H1 (cell line): Measurements from ENCODE around the gene ANKRD36. TPM values are rescaled to one million over a fixed set of nuclear protein-coding genes. Genes with fewer than 3 reads are reported as not detected.

Source experiments
- CTCF ChIA-PET: fragments of 300-600 bp; sonication (Branson Sonifier 250); formaldehyde crosslinking; loops from one replicate; lab custom pipeline; 2021; ENCODE audit not compliant: partially characterized antibody; lab: Charles Lee
- POLR2A ChIA-PET: fragments of 300-600 bp; sonication (Branson Sonifier 250); formaldehyde crosslinking; loops from one replicate; lab custom pipeline; 2021; ENCODE audit warnings: inconsistent platforms; ENCODE audit not compliant: partially characterized antibody; lab: Charles Lee
- DNase-seq, 2 experiments: peaks; one replicate each; pipeline versions ENCODE4 v3.0.0 to v3.0.0-alpha.2; 2010 to 2022; ENCODE audit warnings: low spot score in 2 of 2, low read depth in 1 of 2, mixed read lengths in 1 of 2
- FAIRE-seq: peaks from 2 replicates; lab custom pipeline; 2011; peaks lifted over from hg19 to GRCh38; lab: Jason Lieb, UNC
- H2AFZ ChIP-seq: 2 replicates; pipeline ENCODE4 v1.8.1; 2012; ENCODE audit warnings: low read length, inconsistent platforms
- H2AK5ac ChIP-seq: 2 replicates; pipeline ENCODE4 v1.6.1; 2013; ENCODE audit warnings: low read depth, low read length
- H2BK120ac ChIP-seq: replicated peaks from 2 replicates; pipeline ENCODE3; 2013; ENCODE audit warnings: low read depth, low read length, inconsistent platforms
- H2BK12ac ChIP-seq: 2 replicates; pipeline ENCODE4 v1.6.1; 2013; ENCODE audit warnings: low read depth, low read length
- H2BK15ac ChIP-seq: 2 replicates; pipeline ENCODE4 v1.6.1; 2013; ENCODE audit warnings: low read length
- H2BK20ac ChIP-seq: 2 replicates; pipeline ENCODE4 v1.6.1; 2013; ENCODE audit warnings: low read length
- H2BK5ac ChIP-seq: 2 replicates; pipeline ENCODE4 v1.6.1; 2013; ENCODE audit warnings: low read depth, low read length
- H3K14ac ChIP-seq: 2 replicates; pipeline ENCODE4 v1.6.1; 2013; ENCODE audit warnings: inconsistent platforms; ENCODE audit not compliant: insufficient read length
- H3K18ac ChIP-seq: 2 replicates; pipeline ENCODE4 v1.6.1; 2013; ENCODE audit warnings: low read length; ENCODE audit errors: extremely low read depth
- H3K23ac ChIP-seq: 2 replicates; pipeline ENCODE4 v1.6.1; 2013; ENCODE audit warnings: inconsistent platforms; ENCODE audit not compliant: insufficient read length
- H3K23me2 ChIP-seq: 2 replicates; pipeline ENCODE4 v1.6.1; 2013; ENCODE audit warnings: low read depth, low read length
- H3K27ac ChIP-seq: 2 replicates; pipeline ENCODE4 v1.6.1; 2011; ENCODE audit warnings: low read depth, low read length, inconsistent platforms
- H3K27me3 ChIP-seq, 4 experiments: replicated peaks in 1 of 4; 1 replicate in 1 of 4; 2 replicates in 3 of 4; pipeline versions ENCODE4 v1.6.1 to v1.8.1; 2011 to 2013; ENCODE audit warnings: low read length in 3 of 4, mild to moderate bottlenecking in 3 of 4, inconsistent platforms in 2 of 4, mixed read lengths in 2 of 4, moderate library complexity in 1 of 4; ENCODE audit not compliant: control insufficient read depth in 3 of 4, insufficient read depth in 3 of 4; ENCODE audit errors: extremely low read depth in 1 of 4
- H3K36me3 ChIP-seq, 4 experiments: 2 replicates each; pipeline versions ENCODE4 v1.6.1 to v1.8.1; 2011 to 2013; ENCODE audit warnings: mild to moderate bottlenecking in 4 of 4, low read length in 3 of 4, moderate library complexity in 2 of 4, control low read depth in 1 of 4, inconsistent platforms in 1 of 4; ENCODE audit not compliant: insufficient read depth in 4 of 4, control insufficient read depth in 2 of 4
- H3K4ac ChIP-seq: replicated peaks from 2 replicates; pipeline ENCODE3; 2013; ENCODE audit warnings: low read length, low read depth, mixed read lengths, inconsistent platforms; ENCODE audit not compliant: insufficient read length
- H3K4me1 ChIP-seq, 4 experiments: replicated peaks in 1 of 4; 1 replicate in 1 of 4; 2 replicates in 3 of 4; pipeline versions ENCODE4 v1.6.1 to v1.8.1; 2011 to 2013; ENCODE audit warnings: low read length in 3 of 4, inconsistent platforms in 2 of 4, mixed read lengths in 1 of 4; ENCODE audit not compliant: insufficient read depth in 4 of 4, control insufficient read depth in 3 of 4
- H3K4me2 ChIP-seq, 2 experiments: 2 replicates each; pipeline versions ENCODE4 v1.6.1 to v1.8.1; 2011 to 2013; ENCODE audit warnings: low read depth in 2 of 2, low read length in 2 of 2, control low read depth in 1 of 2, inconsistent platforms in 1 of 2, mild to moderate bottlenecking in 1 of 2; ENCODE audit not compliant: insufficient read depth in 1 of 2
- H3K4me3 ChIP-seq, 4 experiments: fragments of 200-600, 300-600 bp in 1 of 4; sonication (generic), shearing (Covaris generic), sonication (Bioruptor Twin) in 1 of 4; 2 replicates each; pipeline versions ENCODE4 v1.5.1 to v1.8.1; 2011 to 2016; ENCODE audit warnings: low read length in 4 of 4, low read depth in 3 of 4, control low read depth in 2 of 4, inconsistent platforms in 2 of 4, mild to moderate bottlenecking in 2 of 4, mixed read lengths in 1 of 4, moderate library complexity in 1 of 4; ENCODE audit not compliant: insufficient read depth in 2 of 4; ENCODE audit errors: extremely low read depth in 1 of 4
- H3K56ac ChIP-seq: replicated peaks from 2 replicates; pipeline ENCODE3; 2013; ENCODE audit warnings: low read depth, mild to moderate bottlenecking, mixed read lengths, low read length, inconsistent platforms; ENCODE audit not compliant: insufficient read length
- H3K79me1 ChIP-seq: 2 replicates; pipeline ENCODE4 v1.6.1; 2013; ENCODE audit warnings: low read depth, low read length, control low read depth
- H3K79me2 ChIP-seq, 2 experiments: 2 replicates each; pipeline versions ENCODE4 v1.6.1 to v1.8.1; 2012 to 2013; ENCODE audit warnings: low read length in 2 of 2, mild to moderate bottlenecking in 2 of 2, inconsistent platforms in 1 of 2; ENCODE audit not compliant: insufficient read depth in 2 of 2, control insufficient read depth in 1 of 2
- H3K9ac ChIP-seq, 4 experiments: replicated peaks in 1 of 4; 1 replicate in 1 of 4; 2 replicates in 3 of 4; pipeline versions ENCODE4 v1.6.1 to v1.8.1; 2011 to 2013; ENCODE audit warnings: low read depth in 3 of 4, low read length in 3 of 4, control low read depth in 2 of 4, mild to moderate bottlenecking in 2 of 4, moderate library complexity in 2 of 4, inconsistent platforms in 1 of 4; ENCODE audit errors: extremely low read depth in 1 of 4
- H3K9me3 ChIP-seq, 2 experiments: 2 replicates each; pipeline versions ENCODE4 v1.6.1 to v1.8.1; 2012 to 2013; ENCODE audit warnings: mild to moderate bottlenecking in 2 of 2, moderate library complexity in 2 of 2, control low read depth in 1 of 2, inconsistent platforms in 1 of 2, low read depth in 1 of 2, low read length in 1 of 2, mixed read lengths in 1 of 2; ENCODE audit not compliant: insufficient read depth in 2 of 2
- H4K20me1 ChIP-seq, 2 experiments: replicated peaks in 1 of 2; 2 replicates each; pipeline versions ENCODE3 to v1.8.1; 2011 to 2013; ENCODE audit warnings: inconsistent platforms in 2 of 2, low read length in 2 of 2, mild to moderate bottlenecking in 1 of 2; ENCODE audit not compliant: insufficient read depth in 2 of 2, control insufficient read depth in 1 of 2
- H4K5ac ChIP-seq: 2 replicates; pipeline ENCODE4 v1.6.1; 2013; ENCODE audit warnings: low read length, low read depth, mixed read lengths, inconsistent platforms; ENCODE audit not compliant: insufficient read length
- H4K8ac ChIP-seq: 2 replicates; pipeline ENCODE4 v1.8.0; 2013; ENCODE audit warnings: mild to moderate bottlenecking, moderate library complexity, low read length, inconsistent platforms; ENCODE audit not compliant: insufficient read depth; ENCODE audit errors: extremely low read depth
- H4K91ac ChIP-seq: replicated peaks from 2 replicates; pipeline ENCODE3; 2013; ENCODE audit warnings: low read length, mixed read lengths, inconsistent platforms; ENCODE audit not compliant: insufficient read length
- BRCA1 ChIP-seq: IDR thresholded peaks from 2 replicates; pipeline ENCODE4 v1.6.1; 2012; ENCODE audit warnings: low read depth, low read length, improper control_type of control experiment
- CBX8 ChIP-seq: fragments of 300-800, 300-1000 bp; sonication (generic); IDR thresholded peaks from 2 replicates; pipeline ENCODE4 v1.7.1; 2016; ENCODE audit warnings: low read depth, low read length, borderline replicate concordance
- FOSL1 ChIP-seq: IDR thresholded peaks from 2 replicates; pipeline ENCODE4 v1.6.1; 2011; ENCODE audit warnings: mild to moderate bottlenecking, low read depth, low read length, moderate library complexity; ENCODE audit not compliant: insufficient read depth
- KDM4A ChIP-seq: IDR thresholded peaks from one replicate; pipeline ENCODE4 v1.7.1; 2012; ENCODE audit warnings: low read depth, mild to moderate bottlenecking, moderate library complexity, low read length, inconsistent platforms; ENCODE audit not compliant: severe bottlenecking
- MAFK ChIP-seq: IDR thresholded peaks from 2 replicates; pipeline ENCODE4 v1.6.1; 2012; ENCODE audit warnings: low read depth, mild to moderate bottlenecking, improper control_type of control experiment, low read length
- NANOG ChIP-seq: IDR thresholded peaks from 2 replicates; pipeline ENCODE4 v1.6.1; 2011; ENCODE audit warnings: low read length, low read depth, mild to moderate bottlenecking, inconsistent platforms; ENCODE audit not compliant: insufficient read depth, poor library complexity, severe bottlenecking
- PHF8 ChIP-seq: fragments of 200-600 bp; sonication (generic); conservative IDR thresholded peaks from 2 replicates; pipeline ENCODE4 v1.7.1; 2012; ENCODE audit warnings: low read depth, mild to moderate bottlenecking, inconsistent platforms, low read length, moderate library complexity
- RFX5 ChIP-seq: IDR thresholded peaks from 2 replicates; pipeline ENCODE4 v1.6.1; 2011; ENCODE audit warnings: low read depth, low read length, improper control_type of control experiment, borderline replicate concordance
- RXRA ChIP-seq: IDR thresholded peaks from 2 replicates; pipeline ENCODE4 v1.6.1; 2011; ENCODE audit warnings: low read depth, mild to moderate bottlenecking, low read length, moderate library complexity; ENCODE audit not compliant: insufficient read depth
- SP2 ChIP-seq: IDR thresholded peaks from 2 replicates; pipeline ENCODE4 v1.6.1; 2012; ENCODE audit warnings: mild to moderate bottlenecking, low read length, inconsistent platforms
- SRF ChIP-seq: IDR thresholded peaks from 2 replicates; pipeline ENCODE4 v1.6.1; 2011; ENCODE audit warnings: mild to moderate bottlenecking, low read depth, low read length, moderate library complexity
- WGBS, 2 experiments: shearing (Covaris generic) in 1 of 2; methylation state at CpG; one replicate each; pipeline versions ENCODE4 v1.1.6 to v1.1.7; 2013 to 2015; ENCODE audit warnings: low lambda C conversion rate in 2 of 2, mixed read lengths in 2 of 2, inconsistent platforms in 1 of 2, low coverage in 1 of 2, missing lambda C conversion rate in 1 of 2; ENCODE audit not compliant: insufficient replicate concordance in 2 of 2, insufficient coverage in 1 of 2, insufficient read length in 1 of 2; ENCODE audit errors: extremely low coverage in 1 of 2, missing lambda C conversion rate in 1 of 2; 5-methylcytosine and 5-hydroxymethylcytosine counted together
- polyA plus RNA-seq, 7 experiments: library from polyadenylated mRNA; depleted of rRNA in 3 of 7; stranded (reverse) in 5 of 7; unstranded in 2 of 7; fragments of >200 nt in 5 of 7; fragments of 200-250 nt in 2 of 7; gene quantifications; 1 replicate in 5 of 7; 2 replicates in 1 of 7; 4 replicates in 1 of 7; pipeline versions ENCODE4 v1.2.1 to v1.2.3, GENCODE V29; 2011 to 2013; ENCODE audit warnings: missing spikeins in 2 of 7, mixed read lengths in 2 of 7
- total RNA-seq: library from RNA; stranded (reverse); fragmentation: NEBNext Ultra II Directional; extraction: Animal tissue kit (Norgen Biotek cat#: 25700); gene quantifications from 2 replicates; pipeline ENCODE4 v1.2.1, GENCODE V29; 2021
- TF ChIP-seq, protein P1 (sequence below): IDR thresholded peaks from 2 replicates; pipeline ENCODE4 v1.6.1; 2011; ENCODE audit warnings: low read length, improper control_type of control experiment

ANKRD36 gene
- total and polyA plus RNA-seq, 2 of the 8 experiments (the other 6 are each of a cell fraction or from before 2014, with no cell fraction given): 2.7 to 12.3 TPM

DNA sequence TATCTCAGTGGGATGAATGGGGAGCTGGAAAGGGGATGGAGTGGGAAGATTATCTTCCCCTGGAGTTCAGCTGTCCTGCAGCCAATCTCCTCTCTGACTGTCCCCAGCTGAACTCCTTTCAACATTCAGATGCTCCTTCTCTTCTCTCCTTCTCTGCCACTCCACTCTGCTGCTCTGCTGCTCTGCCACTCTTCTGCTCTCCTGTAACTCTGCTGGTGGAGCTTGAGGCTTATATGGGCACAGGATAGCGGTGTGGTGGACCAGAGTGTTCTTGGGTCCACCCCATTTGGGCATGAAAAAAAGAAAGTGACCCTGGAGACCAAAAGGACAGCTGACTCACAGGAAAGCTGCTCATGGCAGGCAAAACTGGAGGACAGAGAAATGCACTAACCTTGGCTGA is 44.9 kb upstream of the ANKRD36 start:
- Histone ChIP-seq H4K8ac (no peak overlapping the region), H2BK15ac (no peak overlapping the region), H3K27me3 (no peaks in the 10 kb centered on the region), H3K36me3 (no peaks in the 10 kb centered on the region), H3K4me3 (no peak overlapping the region), H4K91ac (no peak overlapping the region), H3K14ac (no peak overlapping the region), H3K27ac (no peak overlapping the region), H3K56ac (no peak overlapping the region), H2BK12ac (no peak overlapping the region), H2AFZ (no peak overlapping the region), H3K23me2 (no peaks in the 10 kb centered on the region), H3K4me1 (no peaks in the 10 kb centered on the region), H3K79me2 (no peaks in the 10 kb centered on the region), H3K79me1 (no peaks in the 10 kb centered on the region), H2BK120ac (no peak overlapping the region), H2AK5ac (no peak overlapping the region), H2BK5ac (no peak overlapping the region), H3K4ac (no peak overlapping the region), H4K5ac (no peak overlapping the region), H4K20me1 (no peaks in the 10 kb centered on the region), H3K4me2 (no peak overlapping the region), H2BK20ac (no peak overlapping the region), H3K9me3 (no peaks in the 10 kb centered on the region), H3K9ac (no peak overlapping the region), H3K18ac (no peak overlapping the region), H3K23ac (no peak overlapping the region)
- no peak for FAIRE-seq
- DNase-seq: no peak
- POLR2A ChIA-PET: interaction anchor here (0.6 kb wide), 1 partner anchor 713 kb away, joined by 3 read pairs; no protein-coding TSS in a partner anchor
- 81% methylated on average over 1 of the region's 1 CpG; no CpG with 5 or more reads in 1 of the 2 experiments for WGBS, 2 experiments
- CTCF ChIA-PET: interaction anchor here (1.6 kb wide), 1 partner anchor 118 kb away, joined by 3 read pairs; no protein-coding TSS in a partner anchor
- TF ChIP-seq KDM4A (no peak), FOSL1 (no peak), RXRA (no peak), SP2 (no peak), PHF8 (no peak), SRF (no peak), NANOG (no peak), MAFK (no peak), CBX8 (no peak), BRCA1 (no peak), RFX5 (no peak)
- TF ChIP-seq, protein P1, sequence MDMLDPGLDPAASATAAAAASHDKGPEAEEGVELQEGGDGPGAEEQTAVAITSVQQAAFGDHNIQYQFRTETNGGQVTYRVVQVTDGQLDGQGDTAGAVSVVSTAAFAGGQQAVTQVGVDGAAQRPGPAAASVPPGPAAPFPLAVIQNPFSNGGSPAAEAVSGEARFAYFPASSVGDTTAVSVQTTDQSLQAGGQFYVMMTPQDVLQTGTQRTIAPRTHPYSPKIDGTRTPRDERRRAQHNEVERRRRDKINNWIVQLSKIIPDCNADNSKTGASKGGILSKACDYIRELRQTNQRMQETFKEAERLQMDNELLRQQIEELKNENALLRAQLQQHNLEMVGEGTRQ: no peak
